ENCODE results near the gene DHX8. TPM values are rescaled to one million over a fixed set of nuclear protein-coding genes. Genes with fewer than 3 reads are reported as not detected.
A peak's percentile ranks its signal among the peaks of the same experiment; 100 is the strongest.

The DHX8 gene
- polyA plus RNA-seq, 1 experiment = 42.7 TPM

DNA sequence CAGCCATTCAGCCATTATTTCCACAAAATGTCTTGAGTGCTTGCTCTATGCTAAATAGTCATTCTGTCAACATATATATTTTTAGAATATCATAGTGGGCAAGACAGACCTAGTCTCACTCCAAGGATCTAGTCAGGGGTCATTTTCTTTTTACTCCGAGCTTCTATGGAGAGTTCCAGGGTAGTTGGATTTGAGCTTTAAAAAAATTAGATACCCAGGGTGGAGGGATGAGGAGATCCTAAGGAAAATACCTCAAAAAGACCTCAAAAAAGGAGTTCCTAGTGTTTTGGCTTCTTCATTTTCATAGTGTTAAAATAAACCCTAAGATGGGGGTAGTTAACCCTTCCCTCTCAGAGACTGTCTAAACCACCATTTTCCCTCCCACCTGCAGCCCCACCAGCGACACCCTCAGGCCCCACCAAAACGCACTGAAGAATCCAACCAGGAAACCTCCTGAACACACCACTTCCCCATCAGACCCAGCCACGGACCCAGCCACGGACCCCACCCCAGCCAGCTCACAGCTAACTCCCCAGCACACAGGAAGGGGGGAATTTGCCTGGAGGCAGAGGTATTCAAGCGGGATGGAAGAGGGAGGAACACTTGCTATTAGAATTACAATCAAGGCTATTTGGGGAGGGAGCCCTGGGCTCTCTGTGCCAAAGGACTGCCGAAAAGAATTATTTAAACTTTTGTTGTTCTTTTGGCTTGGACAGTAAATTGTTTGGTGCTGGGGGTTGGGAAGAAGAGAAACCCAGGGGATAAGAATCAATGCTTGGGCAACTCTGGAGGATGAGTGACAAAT, 60.2 kb downstream of the DHX8 start:
- H3K4me3 ChIP-seq (ENCODE audit: low read depth, low read length) = no peak overlapping the region
- no peaks in the 10 kb centered on the region for H3K36me3 ChIP-seq (ENCODE audit: control insufficient read depth, insufficient read depth, low read length)
- ChIA-PET POLR2A (no interaction called here), CTCF (interaction anchor here (0.7 to 1.3 kb wide), 5 partner anchors 13 to 130 kb away, joined by 3 to 6 read pairs (median 4); no protein-coding TSS in a partner anchor)
- TF ChIP-seq, protein P1, sequence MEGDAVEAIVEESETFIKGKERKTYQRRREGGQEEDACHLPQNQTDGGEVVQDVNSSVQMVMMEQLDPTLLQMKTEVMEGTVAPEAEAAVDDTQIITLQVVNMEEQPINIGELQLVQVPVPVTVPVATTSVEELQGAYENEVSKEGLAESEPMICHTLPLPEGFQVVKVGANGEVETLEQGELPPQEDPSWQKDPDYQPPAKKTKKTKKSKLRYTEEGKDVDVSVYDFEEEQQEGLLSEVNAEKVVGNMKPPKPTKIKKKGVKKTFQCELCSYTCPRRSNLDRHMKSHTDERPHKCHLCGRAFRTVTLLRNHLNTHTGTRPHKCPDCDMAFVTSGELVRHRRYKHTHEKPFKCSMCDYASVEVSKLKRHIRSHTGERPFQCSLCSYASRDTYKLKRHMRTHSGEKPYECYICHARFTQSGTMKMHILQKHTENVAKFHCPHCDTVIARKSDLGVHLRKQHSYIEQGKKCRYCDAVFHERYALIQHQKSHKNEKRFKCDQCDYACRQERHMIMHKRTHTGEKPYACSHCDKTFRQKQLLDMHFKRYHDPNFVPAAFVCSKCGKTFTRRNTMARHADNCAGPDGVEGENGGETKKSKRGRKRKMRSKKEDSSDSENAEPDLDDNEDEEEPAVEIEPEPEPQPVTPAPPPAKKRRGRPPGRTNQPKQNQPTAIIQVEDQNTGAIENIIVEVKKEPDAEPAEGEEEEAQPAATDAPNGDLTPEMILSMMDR (IDR thresholded peaks at IDR 0.05; ENCODE audit: insufficient read depth, low read depth, low read length) = no peak
- no peaks in the 10 kb centered on the region for H3K27me3 ChIP-seq (ENCODE audit: control insufficient read depth, insufficient read depth, low read length)
- no peak for DNase-seq (ENCODE audit: low read depth)

DNA sequence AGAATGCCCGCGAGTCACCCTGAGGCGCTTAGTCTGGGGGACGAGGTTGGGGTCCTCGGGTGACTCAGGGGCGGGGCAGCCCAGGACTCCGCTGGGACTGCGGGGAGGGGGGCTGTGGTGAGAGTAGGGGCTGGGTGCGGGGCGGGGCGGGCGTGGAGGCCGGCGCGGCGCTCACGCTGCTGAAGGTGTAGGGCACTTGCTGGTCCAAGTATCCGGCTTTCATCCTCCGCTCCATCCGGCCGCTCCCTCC, 61.5 kb downstream of the DHX8 start:
- ChIA-PET CTCF (no interaction called here), POLR2A (no interaction called here)
- Histone ChIP-seq H3K27me3 (ENCODE audit: control insufficient read depth, insufficient read depth, low read length) (no peaks in the 10 kb centered on the region), H3K4me3 (ENCODE audit: low read depth, low read length) (peak overlapping the region; percentile 50), H3K36me3 (ENCODE audit: control insufficient read depth, insufficient read depth, low read length) (no peaks in the 10 kb centered on the region)
- TF ChIP-seq, protein P1 (IDR thresholded peaks at IDR 0.05; ENCODE audit: insufficient read depth, low read depth, low read length) = no peak
- DNase-seq (ENCODE audit: low read depth) = no peak

DNA sequence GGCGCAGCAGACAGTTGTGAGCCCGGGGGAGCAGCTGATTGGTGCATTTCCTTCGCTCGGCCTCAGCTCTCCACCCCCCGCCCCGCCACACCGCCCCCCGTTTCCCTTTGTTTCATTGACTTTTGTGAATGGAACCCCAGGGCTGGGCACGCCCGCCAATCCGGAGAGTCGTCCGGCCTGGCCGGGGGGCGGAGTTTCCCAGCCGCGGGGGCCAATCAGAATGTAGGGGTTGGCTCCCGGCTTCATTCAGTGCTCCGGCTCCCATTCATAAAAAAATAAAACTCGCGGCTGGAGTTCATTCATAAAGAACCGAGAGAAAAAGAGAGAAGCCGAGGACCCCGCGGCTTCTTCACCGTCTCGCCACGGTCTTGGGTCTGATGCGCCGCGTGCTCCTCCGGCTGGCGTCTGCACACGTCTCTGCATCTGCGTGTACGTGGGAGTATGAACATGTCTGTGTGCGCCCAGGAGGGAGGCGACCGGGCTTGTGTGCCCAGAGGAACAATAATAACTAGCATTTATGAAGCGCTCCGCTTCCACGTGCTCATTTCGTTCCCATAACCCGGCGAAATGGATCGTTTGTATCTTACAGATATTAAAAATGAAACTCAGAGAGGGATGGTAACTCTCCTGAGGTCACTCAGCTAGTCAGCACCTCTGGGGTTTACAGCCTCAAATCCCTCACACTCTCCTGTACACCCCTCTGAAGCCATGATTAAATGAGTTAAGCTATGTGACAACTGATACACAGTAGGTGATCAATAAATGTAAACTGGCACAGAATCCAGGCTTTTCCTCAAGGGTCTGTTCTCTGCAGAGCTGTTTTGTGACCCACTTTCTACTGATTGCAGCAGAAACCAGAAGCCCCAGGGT, 62.8 kb downstream of the DHX8 start, which contains the start of gene ETV4:
TSS of gene ETV4 (minus strand) at position 22 of the 870 bp plus-strand sequence. CDS start 723 bp downstream, outside the sequence.
- CTCF ChIA-PET = interaction anchor here (1.0 to 1.7 kb wide), 3 partner anchors 9 to 123 kb away, joined by 3 to 5 read pairs (median 5); no protein-coding TSS in a partner anchor
- TF ChIP-seq, protein P1 (IDR thresholded peaks at IDR 0.05; ENCODE audit: insufficient read depth, low read depth, low read length) = no peak

DNA sequence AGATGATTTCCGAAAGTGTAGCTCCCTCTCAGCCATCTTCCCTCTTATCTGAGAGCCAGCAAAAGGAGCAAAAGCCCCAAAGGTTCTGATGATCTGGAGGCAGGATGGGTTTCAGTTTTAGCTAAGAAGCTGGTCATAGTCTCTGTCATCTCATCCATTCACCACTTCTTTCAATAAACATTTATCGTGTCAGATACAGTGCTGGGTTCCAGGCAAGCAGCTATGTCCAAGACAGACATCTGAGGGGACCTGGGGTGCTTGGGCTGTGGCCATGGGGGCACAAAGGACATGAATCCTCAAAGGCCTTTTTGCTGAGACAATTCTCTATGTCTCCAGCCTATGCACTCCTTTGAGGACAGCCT, 63.4 kb downstream of the DHX8 start:
- DNase-seq (ENCODE audit: low read depth) = no peak
- CTCF ChIA-PET = interaction anchor here (1.0 to 1.7 kb wide), 4 partner anchors 9 to 123 kb away, joined by 3 to 5 read pairs (median 4); no protein-coding TSS in a partner anchor
- no peaks in the 10 kb centered on the region for H3K36me3 ChIP-seq (ENCODE audit: control insufficient read depth, insufficient read depth, low read length)
- POLR2A ChIA-PET = no interaction called here
- TF ChIP-seq, protein P1 (IDR thresholded peaks at IDR 0.05; ENCODE audit: insufficient read depth, low read depth, low read length) = no peak
- no peaks in the 10 kb centered on the region for H3K27me3 ChIP-seq (ENCODE audit: control insufficient read depth, insufficient read depth, low read length)
- no peak overlapping the region for H3K4me3 ChIP-seq (ENCODE audit: low read depth, low read length)

More for the DNA sequence above, 62.8 kb downstream of the DHX8 start, which contains the start of gene ETV4:
- H3K4me3 ChIP-seq (ENCODE audit: low read depth, low read length) = peak within 1 kb of the TSS; percentile 50
- no peaks in the 10 kb centered on the region for H3K36me3 ChIP-seq (ENCODE audit: control insufficient read depth, insufficient read depth, low read length)
- H3K27me3 ChIP-seq (ENCODE audit: control insufficient read depth, insufficient read depth, low read length) = no peaks in the 10 kb centered on the region
- POLR2A ChIA-PET = no interaction called here
- peak; percentile 59 for DNase-seq (ENCODE audit: low read depth)

DNA sequence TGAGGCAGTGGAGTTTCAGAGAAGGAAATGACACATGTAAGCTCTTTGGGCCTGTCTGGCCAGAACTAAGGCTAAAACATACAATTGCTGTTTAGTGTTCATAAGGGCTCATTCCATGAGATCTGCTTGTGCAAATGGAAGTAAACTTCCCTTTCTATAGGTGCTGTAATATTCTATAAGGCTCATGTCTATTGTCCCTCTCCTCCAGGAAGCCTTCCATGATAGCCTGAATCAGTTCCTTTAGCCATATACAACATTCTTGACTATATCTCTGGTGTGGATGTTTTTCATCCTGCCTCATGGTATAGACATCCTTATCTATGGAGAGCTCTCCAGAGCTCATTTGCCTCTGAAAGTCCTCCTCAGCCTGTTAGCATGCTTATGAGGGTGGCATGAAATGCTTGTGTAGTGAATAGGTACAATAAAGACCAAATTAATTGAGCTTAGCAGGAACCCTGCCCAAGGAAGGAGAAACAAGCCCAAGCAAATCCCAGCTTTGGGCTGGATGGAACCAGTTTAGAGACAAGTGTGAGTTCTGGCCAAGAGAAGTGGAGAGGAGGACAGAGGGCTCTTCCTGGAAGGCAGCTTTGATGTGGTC, 64.0 kb downstream of the DHX8 start:
- H3K4me3 ChIP-seq (ENCODE audit: low read depth, low read length) = no peak overlapping the region
- no peaks in the 10 kb centered on the region for H3K27me3 ChIP-seq (ENCODE audit: control insufficient read depth, insufficient read depth, low read length)
- POLR2A ChIA-PET = no interaction called here
- no peaks in the 10 kb centered on the region for H3K36me3 ChIP-seq (ENCODE audit: control insufficient read depth, insufficient read depth, low read length)
- DNase-seq (ENCODE audit: low read depth) = no peak
- CTCF ChIA-PET = interaction anchor here (1.0 to 1.4 kb wide), 3 partner anchors 8 to 122 kb away, joined by 3 to 5 read pairs (median 4); no protein-coding TSS in a partner anchor
- TF ChIP-seq, protein P1 (IDR thresholded peaks at IDR 0.05; ENCODE audit: insufficient read depth, low read depth, low read length) = no peak
